GM12872 (cell line): Measurements from ENCODE around the gene RAB5B.
A peak's percentile ranks its signal among the peaks of the same experiment; 100 is the strongest.

Experiments
- TF ChIP-seq, protein P1 (sequence below): IDR thresholded peaks from 3 replicates; pipeline ENCODE4 v1.5.1; 2011; ENCODE audit warnings: low read depth, mild to moderate bottlenecking, low read length, moderate library complexity; ENCODE audit not compliant: insufficient read depth

The RAB5B gene

DNA sequence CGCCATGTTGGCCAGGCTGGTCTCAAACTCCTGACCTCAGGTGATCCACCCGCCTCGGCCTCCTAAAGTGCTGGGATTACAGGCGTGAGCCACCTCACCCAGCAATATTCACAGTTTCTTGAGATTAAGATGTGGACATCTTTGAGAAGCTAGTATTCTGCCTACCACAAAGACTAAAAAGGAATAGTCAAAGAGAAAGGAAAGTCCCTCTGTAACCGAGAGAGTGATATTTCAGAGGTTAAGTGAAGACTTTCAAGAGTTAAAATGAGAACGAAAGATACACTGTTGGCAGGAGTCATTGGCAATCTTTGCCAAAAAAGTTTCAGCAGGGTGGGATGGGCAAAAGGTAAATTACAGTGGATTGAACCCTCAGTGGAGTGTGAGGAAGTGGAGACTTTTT lies 27.3 kb upstream of the RAB5B start:
- TF ChIP-seq, protein P1, sequence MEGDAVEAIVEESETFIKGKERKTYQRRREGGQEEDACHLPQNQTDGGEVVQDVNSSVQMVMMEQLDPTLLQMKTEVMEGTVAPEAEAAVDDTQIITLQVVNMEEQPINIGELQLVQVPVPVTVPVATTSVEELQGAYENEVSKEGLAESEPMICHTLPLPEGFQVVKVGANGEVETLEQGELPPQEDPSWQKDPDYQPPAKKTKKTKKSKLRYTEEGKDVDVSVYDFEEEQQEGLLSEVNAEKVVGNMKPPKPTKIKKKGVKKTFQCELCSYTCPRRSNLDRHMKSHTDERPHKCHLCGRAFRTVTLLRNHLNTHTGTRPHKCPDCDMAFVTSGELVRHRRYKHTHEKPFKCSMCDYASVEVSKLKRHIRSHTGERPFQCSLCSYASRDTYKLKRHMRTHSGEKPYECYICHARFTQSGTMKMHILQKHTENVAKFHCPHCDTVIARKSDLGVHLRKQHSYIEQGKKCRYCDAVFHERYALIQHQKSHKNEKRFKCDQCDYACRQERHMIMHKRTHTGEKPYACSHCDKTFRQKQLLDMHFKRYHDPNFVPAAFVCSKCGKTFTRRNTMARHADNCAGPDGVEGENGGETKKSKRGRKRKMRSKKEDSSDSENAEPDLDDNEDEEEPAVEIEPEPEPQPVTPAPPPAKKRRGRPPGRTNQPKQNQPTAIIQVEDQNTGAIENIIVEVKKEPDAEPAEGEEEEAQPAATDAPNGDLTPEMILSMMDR, result no peak

DNA sequence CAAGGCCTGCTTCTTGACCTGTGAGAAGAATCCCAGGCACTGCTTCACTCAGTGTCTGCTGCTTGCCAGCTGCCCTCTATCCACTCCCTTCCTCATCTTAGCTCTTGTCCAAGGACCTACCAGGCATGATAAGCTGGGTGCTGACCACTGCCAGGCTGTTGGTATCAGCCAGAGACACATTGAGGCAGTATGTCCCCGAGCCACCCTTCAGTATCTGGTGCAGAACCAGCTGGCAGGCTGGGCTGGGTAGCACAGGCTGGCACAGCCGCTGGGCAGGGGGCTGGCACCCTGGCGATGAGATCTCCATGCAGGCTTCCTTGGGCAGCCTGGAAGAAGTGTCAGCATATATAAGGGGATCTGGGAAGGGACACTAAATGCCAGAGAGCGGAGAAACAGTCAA lies 18.5 kb upstream of the RAB5B start:
- TF ChIP-seq, protein P1, result no peak

DNA sequence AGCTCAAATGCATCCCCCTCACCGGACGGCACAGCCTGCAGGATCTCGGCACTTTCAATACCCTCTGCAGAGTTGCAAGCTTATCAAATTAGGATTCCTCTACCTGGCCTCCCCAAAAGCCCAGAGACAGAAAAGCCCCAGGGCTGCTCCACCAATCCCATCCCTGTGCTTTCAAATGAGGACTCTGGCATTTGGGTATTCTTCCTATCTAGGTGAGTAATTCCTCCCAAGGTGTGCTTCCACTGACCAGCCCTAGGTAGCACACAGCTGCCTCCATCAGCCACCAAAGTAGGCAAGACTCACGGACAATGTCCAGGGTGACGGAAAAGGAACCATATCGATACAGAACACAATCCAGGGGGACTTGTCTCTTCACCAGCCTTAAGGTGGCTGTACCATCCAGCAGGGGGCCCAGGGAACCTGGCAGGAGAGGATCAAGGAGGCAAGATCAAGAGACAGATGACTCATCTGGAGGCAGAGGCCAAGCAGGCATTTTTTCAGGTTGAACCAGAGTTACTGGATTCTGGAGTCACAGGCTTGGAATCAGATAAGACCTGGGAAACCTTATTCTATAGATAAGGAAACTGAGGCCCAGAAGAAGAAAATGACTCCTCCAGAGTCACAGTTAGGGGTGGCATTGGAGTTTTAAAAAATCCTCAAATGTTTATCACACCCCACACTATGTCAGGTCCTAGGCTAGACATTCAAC lies 17.9 kb upstream of the RAB5B start:
- TF ChIP-seq, protein P1, result peak; percentile 51

DNA sequence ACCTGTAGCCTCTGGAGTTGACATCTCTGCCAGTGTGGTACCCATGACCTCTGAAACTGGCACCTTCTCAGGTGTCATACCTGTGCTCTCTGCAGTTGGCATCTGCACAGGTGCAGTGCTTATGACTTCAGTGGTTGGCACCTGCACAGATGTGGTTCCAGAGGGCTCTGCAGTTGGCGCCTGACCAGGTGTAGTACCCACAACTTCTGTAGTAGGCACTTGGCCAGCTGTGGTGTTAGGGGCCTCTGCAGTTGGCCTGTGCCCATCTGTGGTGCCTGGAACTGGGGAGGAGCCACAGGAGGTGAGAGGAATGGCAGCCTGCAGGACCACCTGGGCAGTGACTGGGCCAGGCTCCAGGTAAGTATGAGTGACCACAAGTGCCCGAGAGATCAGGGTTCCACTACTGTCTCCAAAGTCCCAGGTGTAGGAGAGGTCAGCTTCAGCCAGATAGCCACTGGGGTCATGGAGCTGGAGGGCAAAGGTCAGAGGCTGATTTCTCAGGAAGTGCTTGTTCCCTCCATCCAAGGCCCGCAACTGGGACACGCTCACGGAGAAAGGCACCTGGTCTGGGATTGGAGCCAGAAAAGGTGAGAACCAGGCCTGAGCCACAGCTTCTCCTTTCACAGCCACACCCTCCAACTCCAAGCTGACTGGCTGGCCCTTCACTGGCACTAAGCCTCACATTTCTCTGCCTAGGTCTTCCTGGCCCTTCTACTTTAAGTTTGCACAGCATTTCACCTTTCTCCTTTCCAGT lies 16.6 kb upstream of the RAB5B start:
- TF ChIP-seq, protein P1, result no peak

DNA sequence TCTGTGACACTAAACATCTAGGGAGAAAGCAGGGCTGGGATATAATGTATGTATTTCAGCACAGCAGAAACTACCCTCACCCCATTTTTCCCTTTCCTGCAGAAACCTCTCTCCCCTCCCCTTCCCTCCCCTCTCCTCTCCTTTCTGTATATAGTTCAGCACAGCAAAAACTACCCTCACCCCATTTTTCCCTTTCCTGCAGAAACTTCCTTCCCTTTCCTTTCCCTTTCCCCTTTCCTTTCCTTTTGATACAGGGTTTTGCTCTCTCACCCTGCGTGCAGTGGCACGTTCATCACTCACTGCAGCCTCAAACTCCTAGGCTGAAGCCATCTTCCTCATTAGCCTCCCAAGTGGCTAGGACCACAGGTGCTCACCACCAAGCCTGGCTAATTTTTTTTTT lies 10.1 kb upstream of the RAB5B start:
- TF ChIP-seq, protein P1, result no peak

DNA sequence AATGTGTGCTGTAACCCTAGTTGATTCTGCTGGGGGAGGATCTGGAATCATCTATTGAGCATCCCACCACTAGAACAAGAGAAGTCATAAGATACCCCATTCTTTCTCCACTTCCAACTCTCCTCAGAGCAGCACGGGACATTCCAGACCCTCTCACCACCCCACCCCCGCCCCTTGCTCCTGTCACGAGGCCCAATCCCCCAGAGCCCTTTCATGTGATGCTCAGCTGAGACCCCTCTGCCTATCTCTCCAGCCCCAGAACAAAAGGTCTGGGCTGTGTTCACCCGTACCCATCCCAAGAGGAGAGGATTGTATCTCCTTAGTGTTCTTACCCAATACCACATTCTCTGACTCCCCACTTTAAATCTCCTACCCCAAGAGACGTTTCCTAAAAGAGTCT lies 8.6 kb upstream of the RAB5B start:
- TF ChIP-seq, protein P1, result no peak

DNA sequence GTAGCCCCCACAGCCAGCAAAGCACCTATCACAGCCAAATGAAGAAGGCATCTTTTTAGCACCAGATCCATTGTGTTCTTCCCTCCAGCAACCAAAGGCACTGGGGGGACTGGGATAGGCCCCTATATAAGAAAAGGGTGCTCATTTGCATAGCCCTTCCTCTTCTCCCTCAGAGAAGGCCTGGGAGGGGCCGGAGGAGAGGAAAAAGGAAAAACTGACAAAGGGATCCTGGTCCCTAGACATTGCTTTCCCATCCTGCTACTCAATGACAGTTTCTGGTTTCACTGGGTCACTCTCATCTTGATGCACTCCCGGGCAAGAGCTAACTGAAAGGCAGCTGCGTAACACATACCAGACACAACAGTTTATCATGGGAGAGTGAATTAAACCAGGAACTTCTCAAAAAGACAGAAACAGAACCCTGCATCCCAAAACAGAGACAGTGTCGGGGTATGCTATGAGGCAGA lies 7.9 kb upstream of the RAB5B start, which contains the start of gene PMEL:
TSS of gene PMEL (minus strand) at position 102 of the 467 bp plus-strand sequence. CDS start at position 71, 31 bp downstream.
- TF ChIP-seq, protein P1, result no peak
